DLD1 (cell line): ENCODE measurements around the gene SGMS1.
"Not testable (repeated sequence)": the region's sequence is repeated elsewhere in the genome, so short reads cannot be mapped to it uniquely, and the experiment has no call there.

Experiments
- in situ Hi-C: cut with HindIII; loops from 2 replicates; pipeline ENCODE4 v1.10.0; 2017; ENCODE audit warnings: low sequenced_read_pairs

SGMS1 gene

GRCh38 chr10:50281967-50282522 is 341.7 kb downstream of the SGMS1 start:
- in situ Hi-C loops = no loop called here

DNA sequence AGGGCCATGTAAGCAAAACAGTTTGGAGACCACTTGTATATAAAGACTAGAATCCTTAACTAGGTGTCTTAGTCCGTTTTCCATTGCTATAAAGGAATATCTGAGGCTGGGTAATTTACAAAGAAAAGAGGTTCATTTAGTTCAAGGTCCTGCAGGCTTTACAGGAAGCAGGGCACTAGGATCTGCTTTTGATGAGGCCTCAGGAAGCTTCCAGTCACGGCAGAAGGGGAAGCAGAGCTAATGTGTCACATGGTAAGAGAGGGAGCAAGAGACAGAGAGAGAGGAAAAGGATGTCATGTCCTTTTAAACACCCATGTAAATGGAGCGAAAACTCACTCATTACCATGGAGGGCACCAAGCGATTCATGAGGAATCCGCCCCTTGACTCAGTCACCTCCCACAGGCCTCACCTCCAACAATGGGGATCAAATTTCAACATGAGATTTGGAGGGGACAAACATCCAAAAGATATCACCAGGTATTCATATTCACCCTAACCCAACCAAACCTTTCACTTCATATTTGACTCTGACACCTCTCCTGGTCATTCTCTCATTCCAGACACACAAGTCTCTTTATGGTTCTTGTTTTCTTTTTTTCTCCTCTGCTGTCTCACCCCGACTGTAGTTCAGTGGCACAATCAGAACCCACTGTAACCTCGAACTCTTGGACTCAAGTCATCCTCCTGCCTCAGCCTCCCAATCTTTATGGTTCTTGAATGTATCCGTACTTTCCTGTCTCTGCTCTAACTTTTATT is 342.4 kb downstream of the SGMS1 start:
- in situ Hi-C loops = no loop called here

- in situ Hi-C loops = no loop called here
Observed at GRCh38 chr10:50280049-50280841, 343.5 kb downstream of the SGMS1 start.

DNA sequence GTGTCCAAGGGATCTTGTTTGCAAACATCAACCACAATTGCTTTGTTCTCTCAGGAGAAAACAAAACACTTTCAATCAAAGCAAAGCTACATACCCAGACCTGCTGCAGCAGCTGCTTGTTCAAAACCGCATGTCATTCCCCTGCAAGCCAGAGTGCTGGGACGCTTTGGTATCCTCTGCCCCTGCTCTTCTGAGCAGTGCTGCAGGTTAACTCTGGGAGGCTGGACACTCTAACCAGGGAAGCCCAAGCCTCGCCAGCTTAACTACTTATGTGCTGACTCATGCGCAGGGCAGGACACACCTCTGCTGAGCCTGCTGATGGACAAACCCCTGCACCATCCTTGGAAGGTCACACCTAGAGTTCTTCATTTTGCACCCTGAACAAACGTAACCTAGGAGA is 344.3 kb downstream of the SGMS1 start:
- in situ Hi-C loops = no loop called here

DNA sequence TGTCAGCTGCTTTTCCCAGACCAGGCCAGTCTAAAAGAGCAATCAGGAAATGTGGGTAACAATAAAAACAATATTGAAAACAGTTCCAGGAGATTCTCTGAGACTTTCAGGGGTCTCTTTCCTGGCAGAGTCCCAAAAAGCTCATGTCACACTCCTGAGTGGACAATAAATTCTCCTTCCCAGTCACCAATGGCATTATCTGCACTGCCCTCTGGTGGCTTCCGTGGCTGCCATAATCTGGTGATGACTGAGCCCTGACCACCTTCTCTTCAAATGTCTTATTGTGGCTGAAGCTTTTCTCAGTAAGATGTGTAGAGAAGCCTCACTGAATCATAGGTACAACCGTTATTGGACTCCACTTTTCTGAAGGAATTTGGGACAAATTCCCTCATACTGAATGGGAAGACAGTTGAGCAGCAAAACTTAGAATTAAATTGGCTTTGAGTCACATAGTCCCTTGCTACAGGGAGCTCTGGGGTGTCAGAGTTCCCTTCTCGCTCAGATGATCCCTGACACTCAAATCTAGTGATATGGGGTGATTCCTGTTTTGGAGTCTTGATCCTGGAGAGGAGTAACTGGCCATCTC is 348.0 kb downstream of the SGMS1 start:
- in situ Hi-C loops = no loop called here

- in situ Hi-C loops = no loop called here
Observed at GRCh38 chr10:50272531-50272930, 351.2 kb downstream of the SGMS1 start.

DNA sequence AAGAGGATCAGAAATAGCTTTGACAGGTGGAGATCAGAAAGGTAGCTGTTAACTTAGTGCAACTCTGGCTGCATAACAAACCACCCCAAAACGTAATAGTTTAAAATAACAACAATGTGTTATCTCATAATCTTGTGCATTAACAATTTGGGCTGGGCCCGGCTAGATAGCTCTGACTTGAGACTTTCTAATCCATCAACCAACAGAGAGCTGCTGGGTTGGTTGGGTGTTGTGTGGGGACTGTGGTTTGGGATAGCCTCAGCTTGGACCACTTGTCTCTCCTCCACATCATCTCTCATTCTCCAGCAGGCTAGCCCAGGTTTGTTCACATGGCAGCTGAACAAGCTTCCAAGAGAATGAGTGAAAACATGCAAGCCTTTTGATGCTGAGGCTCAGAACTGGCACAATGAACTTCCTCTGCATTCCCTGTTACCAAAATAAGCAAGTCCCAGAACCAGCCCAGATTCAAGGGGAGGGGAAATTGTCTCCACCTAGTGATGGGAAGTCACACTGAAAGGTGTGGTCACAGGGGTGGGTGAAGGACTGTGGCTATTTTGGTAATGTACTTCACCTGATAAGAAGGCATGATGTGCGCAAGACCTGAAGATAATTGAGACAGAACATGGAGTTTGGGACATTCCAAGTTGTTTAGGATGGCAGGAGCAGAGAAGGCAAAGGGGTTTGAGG is 352.0 kb downstream of the SGMS1 start:
- in situ Hi-C loops = no loop called here

- in situ Hi-C loops = not testable (repeated sequence)
Observed at GRCh38 chr10:50267877-50268276, 355.9 kb downstream of the SGMS1 start.

GRCh38 chr10:50262625-50263024 is 361.1 kb downstream of the SGMS1 start:
- in situ Hi-C loops = not testable (repeated sequence)

GRCh38 chr10:50260791-50261281 is 362.9 kb downstream of the SGMS1 start:
- in situ Hi-C loops = no loop called here
